ENCODE data around the gene SCGB2A2.

DNA sequence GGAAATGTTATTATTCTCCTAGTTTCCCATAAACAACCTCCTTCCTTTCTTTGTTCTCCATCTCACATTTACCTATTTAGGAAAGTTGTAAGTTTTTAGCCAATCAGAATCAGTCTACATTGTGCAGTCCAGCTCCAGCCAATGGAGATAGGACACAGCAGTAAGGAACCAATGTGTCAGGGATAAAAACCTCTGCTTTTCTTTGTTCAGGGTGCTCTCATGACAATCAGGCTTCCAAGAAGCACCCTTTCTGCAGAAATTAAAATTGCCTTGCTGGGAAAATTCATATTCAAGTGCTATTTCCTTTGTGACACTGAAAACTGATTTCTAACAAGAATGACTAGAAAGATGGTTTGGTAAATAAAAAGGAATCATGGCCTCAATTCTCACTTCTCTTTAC lies 46.9 kb upstream of the SCGB2A2 start:
- TF ChIP-seq, protein P1, sequence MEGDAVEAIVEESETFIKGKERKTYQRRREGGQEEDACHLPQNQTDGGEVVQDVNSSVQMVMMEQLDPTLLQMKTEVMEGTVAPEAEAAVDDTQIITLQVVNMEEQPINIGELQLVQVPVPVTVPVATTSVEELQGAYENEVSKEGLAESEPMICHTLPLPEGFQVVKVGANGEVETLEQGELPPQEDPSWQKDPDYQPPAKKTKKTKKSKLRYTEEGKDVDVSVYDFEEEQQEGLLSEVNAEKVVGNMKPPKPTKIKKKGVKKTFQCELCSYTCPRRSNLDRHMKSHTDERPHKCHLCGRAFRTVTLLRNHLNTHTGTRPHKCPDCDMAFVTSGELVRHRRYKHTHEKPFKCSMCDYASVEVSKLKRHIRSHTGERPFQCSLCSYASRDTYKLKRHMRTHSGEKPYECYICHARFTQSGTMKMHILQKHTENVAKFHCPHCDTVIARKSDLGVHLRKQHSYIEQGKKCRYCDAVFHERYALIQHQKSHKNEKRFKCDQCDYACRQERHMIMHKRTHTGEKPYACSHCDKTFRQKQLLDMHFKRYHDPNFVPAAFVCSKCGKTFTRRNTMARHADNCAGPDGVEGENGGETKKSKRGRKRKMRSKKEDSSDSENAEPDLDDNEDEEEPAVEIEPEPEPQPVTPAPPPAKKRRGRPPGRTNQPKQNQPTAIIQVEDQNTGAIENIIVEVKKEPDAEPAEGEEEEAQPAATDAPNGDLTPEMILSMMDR (IDR thresholded peaks at IDR 0.05; ENCODE audit: low read depth, low read length, poor library complexity, severe bottlenecking), result no peak
- no peak for TF ChIP-seq EZH2phosphoT487 (IDR thresholded peaks at IDR 0.05; ENCODE audit: borderline replicate concordance, low read length)

Data from DOHH2 (cell line).